Jurkat, Clone E6-1 (cell line): Measurements from ENCODE around the gene GUK1.

Source experiments
- DNase-seq: peaks from one replicate; pipeline ENCODE4 v3.0.0-alpha.2; 2011; ENCODE audit warnings: low read depth, low spot score
- H3K4me3 ChIP-seq: 2 replicates; pipeline ENCODE4 v1.5.1; 2011; ENCODE audit warnings: mild to moderate bottlenecking, low read length, control low read depth, moderate library complexity

GUK1 gene

GRCh38 chr1:228146417-228147150 lies 6.5 kb downstream of the GUK1 start:
- no peak for DNase-seq

GRCh38 chr1:228147151-228147693 lies 7.1 kb downstream of the GUK1 start:
- DNase-seq = no peak
- no peak overlapping the region for H3K4me3 ChIP-seq

More at GRCh38 chr1:228146417-228147150, 6.5 kb downstream of the GUK1 start:
- H3K4me3 ChIP-seq = no peak overlapping the region

GRCh38 chr1:228147768-228148167 lies 7.7 kb downstream of the GUK1 start:
- H3K4me3 ChIP-seq = no peak overlapping the region
- no peak for DNase-seq

- H3K4me3 ChIP-seq = no peak overlapping the region
- no peak for DNase-seq
Measured at GRCh38 chr1:228148196-228148861, 8.2 kb downstream of the GUK1 start.

- DNase-seq = no peak
Measured at GRCh38 chr1:228148935-228149405, 8.9 kb downstream of the GUK1 start.

GRCh38 chr1:228149406-228150119 lies 9.5 kb downstream of the GUK1 start, which contains the start of gene GJC2:
TSS of gene GJC2 (plus strand) at chr1:228149930. CDS start at chr1:228157759, 7,829 bp downstream.
- DNase-seq = no peak
- H3K4me3 ChIP-seq = no peak within 1 kb of the TSS

More at GRCh38 chr1:228148935-228149405, 8.9 kb downstream of the GUK1 start:
- no peak overlapping the region for H3K4me3 ChIP-seq

- no peak for DNase-seq
- no peak overlapping the region for H3K4me3 ChIP-seq
Measured at GRCh38 chr1:228150120-228150460, 10.0 kb downstream of the GUK1 start.

GRCh38 chr1:228150461-228151179 lies 10.5 kb downstream of the GUK1 start:
- DNase-seq = no peak
- no peak overlapping the region for H3K4me3 ChIP-seq

- no peak overlapping the region for H3K4me3 ChIP-seq
- no peak for DNase-seq
Measured at GRCh38 chr1:228151180-228151925, 11.3 kb downstream of the GUK1 start.

- DNase-seq = no peak
- no peak overlapping the region for H3K4me3 ChIP-seq
Measured at GRCh38 chr1:228152097-228152917, 12.2 kb downstream of the GUK1 start.

GRCh38 chr1:228152918-228153258 lies 12.8 kb downstream of the GUK1 start:
- no peak for DNase-seq
- no peak overlapping the region for H3K4me3 ChIP-seq

GRCh38 chr1:228154021-228154669 lies 14.1 kb downstream of the GUK1 start:
- DNase-seq = no peak
- H3K4me3 ChIP-seq = no peak overlapping the region

- no peak overlapping the region for H3K4me3 ChIP-seq
- no peak for DNase-seq
Measured at GRCh38 chr1:228154670-228155571, 14.8 kb downstream of the GUK1 start.

- no peak for DNase-seq
- H3K4me3 ChIP-seq = no peak overlapping the region
Measured at GRCh38 chr1:228155596-228156514, 15.8 kb downstream of the GUK1 start.

GRCh38 chr1:228156515-228156881 lies 16.4 kb downstream of the GUK1 start:
- H3K4me3 ChIP-seq = no peak overlapping the region
- no peak for DNase-seq
